Activated CD4-positive, alpha-beta T cell treated with anti-CD3 and anti-CD28 coated beads for 36 hours (primary cell): ENCODE measurements around the gene KLHL29. TPM values are rescaled to one million over a fixed set of nuclear protein-coding genes. Genes with fewer than 3 reads are reported as not detected.

Experiments used
- ATAC-seq: fragments of 200-7000 bp; cut with Tn5 transposase; one replicate; pipeline ENCODE4 v1.10.0; 2021; ENCODE audit warnings: mild to moderate bottlenecking, moderate library complexity
- CTCF ChIA-PET: fragments of 350-600 bp; sonication (Branson Sonifier 250); formaldehyde crosslinking; loops from one replicate; lab custom pipeline; 2021; ENCODE audit warnings: antibody characterized with exemption; lab: Charles Lee
- POLR2A ChIA-PET: fragments of 350-600 bp; sonication (Branson Sonifier 250); formaldehyde crosslinking; loops from one replicate; lab custom pipeline; 2021; ENCODE audit warnings: antibody characterized with exemption, inconsistent platforms; lab: Charles Lee
- DNase-seq: peaks from one replicate; pipeline ENCODE4 v3.0.0-alpha.2; 2020
- H3K27ac Mint-ChIP-seq: one replicate; pipeline ENCODE4 v1.8.0; 2021; ENCODE audit warnings: mixed read lengths
- H3K27me3 Mint-ChIP-seq: one replicate; pipeline ENCODE4 v1.8.0; 2021; ENCODE audit warnings: mixed read lengths
- H3K36me3 Mint-ChIP-seq: one replicate; pipeline ENCODE4 v1.8.0; 2021; ENCODE audit warnings: low read depth, mixed read lengths
- H3K4me1 Mint-ChIP-seq: one replicate; pipeline ENCODE4 v1.8.0; 2021; ENCODE audit warnings: mixed read lengths
- H3K4me3 Mint-ChIP-seq: one replicate; pipeline ENCODE4 v1.8.0; 2021; ENCODE audit warnings: mild to moderate bottlenecking, moderate library complexity, mixed read lengths
- H3K9me3 Mint-ChIP-seq: one replicate; pipeline ENCODE4 v1.8.0; 2021; ENCODE audit warnings: low read depth, mixed read lengths
- intact Hi-C, 2 experiments: fragments of 100-400 bp; cut with DNase I in 1 of 2; cut with micrococcal nuclease in 1 of 2; formaldehyde crosslinking; loops; one replicate each; pipeline versions ENCODE4 v1.14.2 to v1.15.1; 2022 to 2024; cut with DNase I, micrococcal nuclease
- total RNA-seq, 2 experiments: library from RNA; stranded (reverse); gene quantifications; one replicate each; pipeline ENCODE4 v1.2.3, GENCODE V29; 2021

The KLHL29 gene
- total RNA-seq, 2 experiments from 2014 or later, result 1.7 to 2.0 TPM

DNA sequence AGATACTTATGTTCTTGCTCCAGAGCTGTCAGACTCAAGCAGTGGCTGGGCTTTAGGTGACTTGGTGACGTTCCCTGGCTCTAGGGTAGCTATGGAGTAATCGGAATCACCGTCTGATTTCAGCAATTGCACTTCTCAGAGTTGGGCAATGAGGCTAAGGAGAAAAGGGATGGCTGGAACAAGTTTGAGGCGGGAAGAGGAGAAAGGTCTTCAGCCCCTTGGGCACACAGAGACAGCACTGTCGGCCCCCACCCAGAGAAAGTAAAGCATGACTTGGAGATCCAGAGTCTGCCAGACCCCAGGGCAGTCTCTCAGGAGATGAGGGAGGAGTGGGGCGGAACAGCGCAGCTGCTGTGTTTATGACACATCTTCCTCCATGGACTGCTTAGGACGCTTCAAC is 114.5 kb downstream of the KLHL29 start:
- CTCF ChIA-PET, result no interaction called here
- POLR2A ChIA-PET, result no interaction called here
- Mint-ChIP-seq H3K27ac (no peak overlapping the region), H3K36me3 (no peaks in the 10 kb centered on the region), H3K4me1 (peaks cover 20% of the 10 kb centered on the region), H3K27me3 (peaks cover 2% of the 10 kb centered on the region), H3K4me3 (no peak overlapping the region), H3K9me3 (no peaks in the 10 kb centered on the region)
- DNase-seq, result no peak
- intact Hi-C loops, result no loop called here
- ATAC-seq, result no peak

DNA sequence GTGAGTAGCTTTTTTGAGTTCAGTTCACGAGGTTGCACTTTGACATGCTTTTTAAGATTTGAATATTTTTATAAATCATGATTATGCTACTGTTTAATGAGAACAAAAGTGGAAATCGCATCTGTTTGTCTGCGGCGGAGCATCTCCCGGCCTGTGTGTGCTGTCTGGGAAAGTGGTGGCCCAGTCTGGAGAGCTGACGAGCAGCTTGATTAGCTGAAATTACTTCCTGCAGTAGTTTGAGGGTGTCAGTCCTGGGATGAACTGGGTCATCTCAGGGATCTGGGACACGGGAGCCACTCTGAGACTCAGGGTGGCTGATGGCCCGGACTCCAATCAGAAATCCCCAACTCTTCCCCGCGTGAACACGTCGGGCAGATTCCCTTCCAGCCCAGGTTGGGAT is 115.9 kb downstream of the KLHL29 start:
- ATAC-seq, result no peak
- intact Hi-C loops, result no loop called here
- Mint-ChIP-seq H3K36me3 (no peaks in the 10 kb centered on the region), H3K27me3 (no peaks in the 10 kb centered on the region), H3K9me3 (no peaks in the 10 kb centered on the region), H3K27ac (no peak overlapping the region), H3K4me1 (peaks cover 15% of the 10 kb centered on the region), H3K4me3 (no peak overlapping the region)
- no peak for DNase-seq
- ChIA-PET POLR2A (no interaction called here), CTCF (no interaction called here)

DNA sequence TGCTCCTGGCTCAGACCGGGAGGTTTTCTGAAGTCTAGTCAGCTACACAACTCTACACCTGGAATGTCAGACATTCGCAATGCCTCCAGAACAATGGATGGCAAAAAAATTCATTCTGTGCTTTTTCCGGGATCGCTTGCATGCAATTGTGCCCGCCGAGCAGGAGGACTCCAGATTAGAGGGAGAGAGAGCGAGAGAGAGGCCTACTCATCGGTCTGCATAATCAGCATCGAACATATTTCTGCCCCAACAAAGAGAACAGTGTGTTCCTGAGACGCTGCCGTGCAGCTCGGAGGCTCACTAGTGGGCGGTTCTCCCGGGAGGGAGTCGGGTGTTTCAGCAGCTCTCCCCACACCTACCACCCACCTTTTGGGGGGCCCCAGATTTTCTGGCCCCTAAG is 117.1 kb downstream of the KLHL29 start:
- no peak overlapping the region for H3K4me3 Mint-ChIP-seq
- CTCF ChIA-PET, result no interaction called here
- no peaks in the 10 kb centered on the region for H3K9me3 Mint-ChIP-seq
- H3K36me3 Mint-ChIP-seq, result no peaks in the 10 kb centered on the region
- DNase-seq (no peak), ATAC-seq (no peak)
- H3K27ac Mint-ChIP-seq, result no peak overlapping the region
- POLR2A ChIA-PET, result no interaction called here
- intact Hi-C loops, result no loop called here
- no peaks in the 10 kb centered on the region for H3K27me3 Mint-ChIP-seq
- peaks cover 4% of the 10 kb centered on the region for H3K4me1 Mint-ChIP-seq

DNA sequence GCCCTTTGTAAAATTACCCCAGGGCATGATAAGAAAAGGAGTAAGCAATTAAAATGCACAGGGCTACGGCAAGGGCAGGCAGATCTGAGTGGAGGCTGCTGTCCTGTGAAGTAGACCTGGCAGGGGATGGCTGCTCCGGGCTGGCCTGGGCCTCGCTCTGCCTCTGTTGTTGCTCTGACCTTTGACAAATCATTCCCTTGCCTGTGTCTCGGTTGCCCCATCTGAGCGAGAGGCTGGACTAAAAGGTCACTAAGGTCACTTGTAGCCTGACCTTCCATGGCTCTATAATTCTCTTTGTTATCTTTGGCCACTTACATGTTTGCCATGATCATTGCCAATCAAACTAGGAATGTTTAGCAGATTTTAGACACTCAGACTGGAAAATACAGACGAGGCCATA is 118.1 kb downstream of the KLHL29 start:
- no peaks in the 10 kb centered on the region for H3K4me1 Mint-ChIP-seq
- no peak for ATAC-seq
- H3K36me3 Mint-ChIP-seq, result no peaks in the 10 kb centered on the region
- CTCF ChIA-PET, result no interaction called here
- no peaks in the 10 kb centered on the region for H3K27me3 Mint-ChIP-seq
- POLR2A ChIA-PET, result no interaction called here
- H3K4me3 Mint-ChIP-seq, result no peak overlapping the region
- no peaks in the 10 kb centered on the region for H3K9me3 Mint-ChIP-seq
- H3K27ac Mint-ChIP-seq, result no peak overlapping the region
- intact Hi-C loops, result no loop called here
- no peak for DNase-seq

DNA sequence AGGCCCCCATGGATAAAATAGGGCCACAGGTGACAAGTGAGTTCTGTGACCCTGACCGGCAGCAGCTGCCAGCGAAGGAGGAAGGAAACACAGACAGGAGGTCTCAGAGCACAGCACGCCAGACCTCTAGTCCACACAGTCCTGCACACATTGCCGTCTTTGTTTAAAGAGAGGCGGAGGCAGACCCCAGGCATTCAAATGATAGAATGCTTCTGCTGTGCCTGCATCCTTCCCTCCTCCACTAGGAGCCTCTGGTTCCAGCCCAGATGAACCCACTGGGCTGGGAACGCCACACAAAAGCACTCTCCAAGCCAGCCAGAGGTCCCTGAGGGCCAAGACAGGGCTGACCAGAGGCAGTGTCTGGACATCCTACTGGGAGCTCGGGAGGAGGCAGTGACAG is 118.7 kb downstream of the KLHL29 start:
- no peaks in the 10 kb centered on the region for H3K36me3 Mint-ChIP-seq
- intact Hi-C loops, result no loop called here
- no peaks in the 10 kb centered on the region for H3K4me1 Mint-ChIP-seq
- DNase-seq (no peak), ATAC-seq (no peak)
- ChIA-PET CTCF (no interaction called here), POLR2A (no interaction called here)
- H3K4me3 Mint-ChIP-seq, result no peak overlapping the region
- no peaks in the 10 kb centered on the region for H3K27me3 Mint-ChIP-seq
- H3K9me3 Mint-ChIP-seq, result no peaks in the 10 kb centered on the region
- H3K27ac Mint-ChIP-seq, result no peak overlapping the region

DNA sequence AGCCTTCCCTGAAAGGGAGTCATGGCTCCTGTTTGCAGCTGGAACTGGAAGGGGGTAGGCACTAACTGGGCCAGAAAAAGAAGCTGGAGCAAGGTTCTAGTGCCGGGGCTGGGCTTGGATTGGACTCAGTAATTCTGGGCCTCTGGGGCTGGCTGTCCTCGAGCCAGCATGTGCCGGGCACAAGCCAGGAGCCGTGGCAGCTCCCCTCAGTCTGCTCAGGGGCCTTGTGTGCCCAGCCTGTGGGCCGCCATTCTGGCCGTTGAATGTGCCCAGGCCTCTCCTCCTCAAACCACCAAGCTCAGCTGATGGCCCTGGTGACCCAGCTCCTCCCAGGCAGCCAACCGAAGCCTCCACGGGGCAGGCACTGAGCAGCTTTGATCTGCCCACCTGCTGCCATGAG is 119.6 kb downstream of the KLHL29 start:
- DNase-seq (no peak), ATAC-seq (no peak)
- Mint-ChIP-seq H3K4me3 (no peak overlapping the region), H3K36me3 (no peaks in the 10 kb centered on the region), H3K4me1 (no peaks in the 10 kb centered on the region), H3K27me3 (no peaks in the 10 kb centered on the region), H3K27ac (no peak overlapping the region), H3K9me3 (no peaks in the 10 kb centered on the region)
- POLR2A ChIA-PET, result no interaction called here
- intact Hi-C loops, result no loop called here
- CTCF ChIA-PET, result interaction anchor here (0.7 to 1.0 kb wide), 2 partner anchors 26 to 498 kb away, joined by 3 read pairs; no protein-coding TSS in a partner anchor

DNA sequence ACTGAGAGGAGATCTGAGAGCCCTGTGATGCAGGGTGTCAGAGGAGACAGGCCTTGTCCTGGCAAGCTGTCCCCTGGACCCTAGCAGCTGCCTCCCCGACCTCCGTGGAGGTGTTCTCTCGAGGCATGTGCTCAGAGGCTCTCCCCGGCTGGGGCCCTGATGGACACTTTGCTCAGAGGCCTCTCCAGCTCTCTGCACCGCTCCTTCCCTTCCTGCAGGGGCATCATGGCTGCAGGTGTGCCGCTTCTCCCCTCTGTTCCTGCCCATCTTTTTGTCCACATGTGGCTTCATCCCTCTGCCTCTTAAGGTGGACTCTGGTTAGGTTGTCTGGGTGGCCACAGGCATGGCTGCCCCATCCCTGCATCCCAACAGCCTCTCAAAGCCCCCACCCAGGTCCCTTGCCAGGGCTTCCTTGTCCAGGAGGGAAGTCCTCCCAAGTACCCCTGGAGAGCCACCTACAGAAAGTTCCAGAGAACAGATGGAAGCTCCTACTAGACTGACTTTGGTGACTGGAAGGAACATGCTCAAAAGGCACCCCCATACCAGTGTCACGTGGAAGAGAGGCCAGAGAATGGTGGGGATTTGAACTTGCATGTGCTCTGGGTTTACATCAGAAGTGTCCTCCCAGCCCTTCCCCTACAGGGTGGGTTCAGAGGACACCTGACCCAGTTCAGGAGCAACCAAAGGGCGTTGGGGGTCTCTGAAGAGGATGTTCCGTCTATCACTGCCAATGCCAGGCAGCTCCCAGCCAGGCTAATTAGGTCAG is 120.4 kb downstream of the KLHL29 start:
- ChIA-PET CTCF (interaction anchor here (0.7 to 1.0 kb wide), 2 partner anchors 27 to 498 kb away, joined by 3 read pairs; no protein-coding TSS in a partner anchor), POLR2A (no interaction called here)
- Mint-ChIP-seq H3K4me3 (no peak overlapping the region), H3K9me3 (no peaks in the 10 kb centered on the region), H3K27ac (no peak overlapping the region), H3K36me3 (no peaks in the 10 kb centered on the region), H3K27me3 (no peaks in the 10 kb centered on the region), H3K4me1 (no peaks in the 10 kb centered on the region)
- ATAC-seq (no peak), DNase-seq (no peak)
- intact Hi-C loops, result no loop called here

DNA sequence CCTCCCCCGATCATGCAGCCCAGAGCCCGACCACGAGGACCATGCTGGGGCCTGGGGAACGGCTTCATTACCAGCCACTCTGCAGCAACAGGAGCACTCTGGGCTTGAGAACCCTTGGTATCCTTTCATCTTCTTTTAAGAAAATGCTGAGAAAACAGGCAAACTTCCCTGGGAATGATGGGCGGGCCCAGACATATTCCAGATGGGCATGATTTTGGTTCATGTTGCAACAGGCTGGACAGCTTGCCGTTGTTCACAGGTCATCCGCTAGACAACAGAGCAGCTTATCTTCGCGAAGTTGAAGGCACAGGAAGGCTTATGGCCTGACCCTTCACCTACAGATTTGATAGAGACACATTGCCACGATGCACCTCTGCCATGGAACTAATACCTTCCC is 121.0 kb downstream of the KLHL29 start:
- H3K27ac Mint-ChIP-seq, result no peak overlapping the region
- ChIA-PET POLR2A (no interaction called here), CTCF (interaction anchor here (0.9 kb wide), 1 partner anchor 10 kb away, joined by 3 read pairs; no protein-coding TSS in a partner anchor)
- no peak for DNase-seq
- no peaks in the 10 kb centered on the region for H3K9me3 Mint-ChIP-seq
- no peaks in the 10 kb centered on the region for H3K27me3 Mint-ChIP-seq
- intact Hi-C loops, result no loop called here
- no peaks in the 10 kb centered on the region for H3K36me3 Mint-ChIP-seq
- no peaks in the 10 kb centered on the region for H3K4me1 Mint-ChIP-seq
- ATAC-seq, result no peak
- no peak overlapping the region for H3K4me3 Mint-ChIP-seq

DNA sequence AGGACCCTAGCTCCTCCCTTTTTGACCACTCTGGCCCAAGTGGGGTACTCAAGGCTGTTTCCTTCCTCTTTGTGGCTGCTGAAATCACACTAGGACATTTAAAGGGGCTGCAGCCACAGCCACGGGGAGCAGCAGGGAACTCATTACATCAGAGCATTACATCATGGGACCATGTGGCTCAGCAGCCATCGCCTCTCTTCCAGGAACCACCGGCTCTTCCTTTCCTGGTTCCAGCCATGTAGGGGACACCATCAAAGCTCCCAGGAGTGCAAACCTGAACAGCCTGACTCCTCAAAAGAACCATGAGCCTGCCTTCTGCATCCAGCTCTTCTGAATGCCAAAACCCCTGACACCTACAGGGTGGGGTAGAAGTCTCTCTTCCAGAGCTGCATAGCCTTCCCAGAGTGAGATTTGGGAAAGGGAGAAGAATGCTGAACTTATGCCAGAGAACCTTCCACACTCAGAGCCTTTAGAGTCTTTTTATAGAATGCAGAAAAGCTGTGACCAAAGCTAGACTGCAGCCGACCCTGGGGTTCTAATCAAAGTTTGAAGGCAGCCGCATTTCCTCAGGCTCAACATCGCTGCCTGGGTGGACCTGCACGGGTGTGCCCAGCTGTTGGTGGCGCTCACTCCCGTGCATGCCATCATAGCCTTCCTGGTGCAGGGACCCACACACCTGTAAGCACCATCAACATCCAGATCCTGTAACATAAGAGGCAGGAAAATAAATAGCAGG is 121.7 kb downstream of the KLHL29 start:
- H3K4me1 Mint-ChIP-seq, result no peaks in the 10 kb centered on the region
- H3K27me3 Mint-ChIP-seq, result no peaks in the 10 kb centered on the region
- ATAC-seq, result no peak
- no peak for DNase-seq
- ChIA-PET CTCF (interaction anchor here (0.9 kb wide), 1 partner anchor 9 kb away, joined by 3 read pairs; no protein-coding TSS in a partner anchor), POLR2A (interaction anchor here (0.7 kb wide), 1 partner anchor 28 kb away, joined by 3 read pairs; no protein-coding TSS in a partner anchor)
- no peaks in the 10 kb centered on the region for H3K36me3 Mint-ChIP-seq
- intact Hi-C loops, result no loop called here
- H3K27ac Mint-ChIP-seq, result no peak overlapping the region
- H3K4me3 Mint-ChIP-seq, result no peak overlapping the region
- H3K9me3 Mint-ChIP-seq, result no peaks in the 10 kb centered on the region

DNA sequence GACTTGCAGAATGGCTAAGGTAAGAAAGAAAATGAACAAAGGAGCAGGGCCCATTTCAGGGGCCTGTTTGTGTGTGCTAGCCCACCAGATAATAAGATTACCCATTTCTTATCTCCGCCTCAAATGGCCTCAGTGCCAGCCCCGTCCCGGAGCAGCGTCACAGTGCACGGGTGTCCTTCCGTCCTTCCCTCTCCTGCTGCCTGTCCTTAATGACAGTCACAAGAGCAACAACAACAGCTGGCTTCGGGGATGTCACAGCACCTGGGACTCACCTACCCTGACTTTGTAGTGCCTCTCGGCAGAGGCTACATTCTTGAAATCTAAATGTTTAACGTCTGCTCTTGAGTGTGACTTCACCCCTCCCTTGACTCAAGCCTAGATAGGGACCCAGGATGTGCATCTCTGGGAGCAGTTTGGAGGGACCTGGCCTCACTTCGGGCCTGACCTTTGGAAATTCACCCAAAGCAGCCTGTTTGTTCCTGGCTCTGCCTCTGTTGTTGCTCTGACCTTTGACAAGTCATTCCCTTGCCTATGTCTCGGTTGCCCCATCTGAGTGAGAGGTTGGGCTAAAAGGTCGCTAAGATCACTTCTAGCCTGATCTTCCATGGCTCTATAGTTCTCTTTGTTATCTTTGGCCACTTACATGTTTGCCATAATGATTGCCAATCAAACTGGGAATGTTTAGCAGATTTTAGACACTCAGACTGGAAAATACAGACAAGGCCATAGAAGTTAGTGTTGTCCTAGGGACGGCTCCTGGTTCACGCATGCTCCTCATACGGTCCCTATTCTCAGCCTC is 122.5 kb downstream of the KLHL29 start:
- Mint-ChIP-seq H3K27me3 (no peaks in the 10 kb centered on the region), H3K4me3 (no peak overlapping the region), H3K36me3 (no peaks in the 10 kb centered on the region), H3K27ac (no peak overlapping the region), H3K9me3 (no peaks in the 10 kb centered on the region), H3K4me1 (no peaks in the 10 kb centered on the region)
- DNase-seq (no peak), ATAC-seq (no peak)
- intact Hi-C loops, result no loop called here
- ChIA-PET POLR2A (interaction anchor here (0.7 kb wide), 1 partner anchor 28 kb away, joined by 3 read pairs; no protein-coding TSS in a partner anchor), CTCF (interaction anchor here (0.9 kb wide), 1 partner anchor 8 kb away, joined by 3 read pairs; no protein-coding TSS in a partner anchor)

DNA sequence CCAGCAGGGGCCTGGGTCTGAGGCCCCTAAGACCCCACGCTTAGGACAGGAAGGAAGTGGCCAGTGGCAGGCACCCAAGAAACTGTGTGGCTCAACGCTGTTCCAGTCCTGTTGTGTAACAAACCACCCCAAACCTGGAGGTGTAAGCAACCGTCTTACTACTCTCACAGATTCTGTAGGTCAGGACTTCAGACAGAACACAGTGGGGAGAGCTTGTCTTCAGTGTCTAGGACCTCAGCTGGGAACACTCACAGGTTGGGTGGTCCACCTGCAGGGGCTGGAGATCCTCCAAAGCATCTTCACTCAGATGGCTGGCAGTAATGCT is 123.0 kb downstream of the KLHL29 start:
- Mint-ChIP-seq H3K4me3 (no peak overlapping the region), H3K27me3 (no peaks in the 10 kb centered on the region), H3K9me3 (no peaks in the 10 kb centered on the region), H3K36me3 (no peaks in the 10 kb centered on the region), H3K4me1 (no peaks in the 10 kb centered on the region), H3K27ac (no peak overlapping the region)
- no peak for DNase-seq
- CTCF ChIA-PET, result no interaction called here
- POLR2A ChIA-PET, result no interaction called here
- intact Hi-C loops, result no loop called here
- no peak for ATAC-seq
